Ovary (tissue), 9 donors: ENCODE measurements around the gene LRRC23. TPM values are rescaled to one million over a fixed set of nuclear protein-coding genes. Genes with fewer than 3 reads are reported as not detected.
"Not testable (repeated sequence)": the region's sequence is repeated elsewhere in the genome, so short reads cannot be mapped to it uniquely, and the experiment has no call there.

Source experiments
- DNase-seq, 5 donors: peaks; one replicate each; pipeline ENCODE4 v3.0.0-alpha.2; 2019 to 2020
- H3K27ac ChIP-seq, 2 donors: fragments of 200-600 bp; one replicate each; pipeline versions ENCODE4 v1.5.1 to v1.8.0; 2019 to 2022
- H3K27me3 ChIP-seq: fragments of 200-600 bp; one replicate; pipeline ENCODE4 v1.8.0; 2022
- H3K36me3 ChIP-seq: fragments of 200-600 bp; sonication (generic); one replicate; pipeline ENCODE4 v1.5.1; 2019
- H3K4me1 ChIP-seq: one replicate; pipeline ENCODE4 v1.8.1; 2013; ENCODE audit warnings: mild to moderate bottlenecking, moderate library complexity; ENCODE audit not compliant: insufficient read depth
- H3K4me3 ChIP-seq: fragments of 200-600 bp; sonication (generic); one replicate; pipeline ENCODE4 v1.5.1; 2017
- H3K9me3 ChIP-seq, 2 donors: fragments of 200-600 bp in 1 of 2; sonication (generic) in 1 of 2; one replicate each; pipeline versions ENCODE4 v1.5.1 to v1.8.1; 2013 to 2019; ENCODE audit warnings: mild to moderate bottlenecking in 1 of 2, moderate library complexity in 1 of 2
- EP300 ChIP-seq: sonication (generic); formaldehyde crosslinking; IDR thresholded peaks from one replicate; pipeline ENCODE4 v1.6.1; 2017; ENCODE audit warnings: antibody characterized with exemption
- POLR2A ChIP-seq: fragments of 450-650 bp; IDR thresholded peaks from one replicate; pipeline ENCODE4 v1.6.1; 2017; ENCODE audit warnings: antibody characterized with exemption, mild to moderate bottlenecking, moderate library complexity
- WGBS, 3 donors: extraction: QIAGEN DNeasy Blood & Tissue Kit in 1 of 3; methylation state at CpG; one replicate each; pipeline versions ENCODE4 v1.1.5 to v1.1.7; 2013 to 2017; 5-methylcytosine and 5-hydroxymethylcytosine counted together
- intact Hi-C, 4 donors: fragments of 100-400 bp; cut with DNase I; formaldehyde crosslinking; loops; one replicate each; pipeline versions ENCODE4 v1.11.0 to v1.15.1; 2022 to 2023
- polyA plus RNA-seq, 2 donors: library from polyadenylated mRNA; stranded (reverse); fragments of 200-250 nt in 1 of 2; fragments of 350-450 nt in 1 of 2; fragmentation: Illumina TruSeq in 1 of 2; extraction: RNeasy Lipid Tissue Mini Kit (QIAGEN cat#74804) in 1 of 2; gene quantifications; one replicate each; pipeline ENCODE4 v1.2.3, GENCODE V29; 2013 to 2014
- total RNA-seq, 7 donors: library from RNA; depleted of rRNA in 2 of 7; stranded (reverse); fragments of >200 nt in 2 of 7; fragmentation: NEBNext Ultra II Directional in 3 of 7; extraction: Animal tissue kit (Norgen Biotek cat#: 25700) in 3 of 7; gene quantifications; one replicate each; pipeline versions ENCODE4 v1.1.0 to v1.2.4, GENCODE V29; 2016 to 2023
- TF ChIP-seq, protein P1 (sequence below), 3 donors: fragments of 450-650 bp in 2 of 3; fragments of 200-600 bp in 1 of 3; IDR thresholded peaks; one replicate each; pipeline versions ENCODE4 v1.5.1 to v1.8.0; 2016 to 2022; ENCODE audit warnings: antibody characterized with exemption in 3 of 3, mild to moderate bottlenecking in 1 of 3
- donor health status: DM: no; HTN: no; CAD: no; lungs with moderate emphysema.
- donor health status: DM: no; HTN: no; CAD: no.
- donor health status: Bipolar disorder and iron deficiency.
- donor health status: DM: yes; HTN: yes; CAD: no.
- donor health status: DM: no; HTN: no; CAD: no.
- donor health status: DM: yes; HTN: yes; CAD: no.

The LRRC23 gene
- total and polyA plus RNA-seq, 9 donors, result 11.2 to 67.6 (median 16.5) TPM

DNA sequence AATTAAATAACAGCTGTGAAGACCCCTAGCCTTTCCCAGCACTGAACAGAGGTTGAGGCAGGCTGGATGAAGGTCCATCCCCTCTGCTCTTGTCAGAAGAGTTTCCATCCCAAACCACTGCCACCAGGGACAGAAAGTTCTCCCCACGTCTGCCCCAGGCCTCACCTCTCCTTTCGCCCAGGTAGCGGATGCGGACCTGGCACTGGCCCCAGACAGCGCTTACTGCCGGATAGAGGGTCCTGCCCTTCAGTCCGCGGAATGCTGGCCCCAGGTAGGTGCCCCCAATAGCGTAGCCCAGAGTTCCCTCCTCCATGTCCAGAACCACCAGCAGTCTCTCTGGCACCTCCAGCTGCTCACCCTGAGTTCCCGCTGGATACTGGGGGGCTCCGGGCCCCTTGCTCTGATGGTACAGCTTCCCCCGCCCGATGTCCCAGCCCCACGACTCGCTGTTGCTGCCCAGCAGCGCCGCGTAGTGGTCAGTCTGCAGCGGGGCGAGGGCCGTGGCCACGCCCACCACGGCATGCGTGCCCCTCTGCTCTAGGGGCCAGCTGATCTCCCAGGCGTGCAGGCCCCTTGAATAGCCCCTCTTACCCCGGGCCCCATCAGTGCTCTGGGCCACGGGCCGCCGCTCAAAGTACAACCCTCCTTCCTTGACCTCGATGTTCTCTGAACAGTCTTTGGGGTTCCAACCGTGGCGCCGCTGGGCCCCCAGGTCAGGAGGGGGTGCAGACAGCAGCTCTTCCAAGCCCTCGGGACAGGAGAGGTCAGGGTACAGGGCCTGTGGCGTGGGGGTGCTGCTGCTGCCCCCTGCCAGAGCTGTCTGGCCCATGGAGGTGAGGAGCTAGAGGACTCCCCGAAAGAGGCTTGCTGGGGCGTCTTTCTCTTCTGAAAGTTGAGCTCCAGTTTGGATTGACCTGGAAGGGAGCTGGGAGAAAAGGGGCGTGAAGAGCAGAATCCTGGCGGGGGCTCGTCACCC is 32.3 kb upstream of the LRRC23 start:
- Histone ChIP-seq H3K27me3 (no peaks in the 10 kb centered on the region), H3K27ac (peak overlapping the region; percentile 42 to 77), H3K9me3 (no peaks in the 10 kb centered on the region), H3K4me1 (no peaks in the 10 kb centered on the region), H3K36me3 (no peaks in the 10 kb centered on the region), H3K4me3 (peak overlapping the region; percentile 64)
- DNase-seq, result peak; percentile 81 to 92 (median 89)
- intact Hi-C loops, result loop anchor here in 1 of 4 donors (2.0 to 5.0 kb wide), 2 partner anchors 18 to 55 kb away; partner anchors contain the start of gene ATN1
- 0 to 1% (median 1%) methylated on average over 29 to 40 of the region's 40 CpGs for WGBS, 3 donors
- TF ChIP-seq EP300 (no peak), POLR2A (no peak)
- TF ChIP-seq, protein P1, sequence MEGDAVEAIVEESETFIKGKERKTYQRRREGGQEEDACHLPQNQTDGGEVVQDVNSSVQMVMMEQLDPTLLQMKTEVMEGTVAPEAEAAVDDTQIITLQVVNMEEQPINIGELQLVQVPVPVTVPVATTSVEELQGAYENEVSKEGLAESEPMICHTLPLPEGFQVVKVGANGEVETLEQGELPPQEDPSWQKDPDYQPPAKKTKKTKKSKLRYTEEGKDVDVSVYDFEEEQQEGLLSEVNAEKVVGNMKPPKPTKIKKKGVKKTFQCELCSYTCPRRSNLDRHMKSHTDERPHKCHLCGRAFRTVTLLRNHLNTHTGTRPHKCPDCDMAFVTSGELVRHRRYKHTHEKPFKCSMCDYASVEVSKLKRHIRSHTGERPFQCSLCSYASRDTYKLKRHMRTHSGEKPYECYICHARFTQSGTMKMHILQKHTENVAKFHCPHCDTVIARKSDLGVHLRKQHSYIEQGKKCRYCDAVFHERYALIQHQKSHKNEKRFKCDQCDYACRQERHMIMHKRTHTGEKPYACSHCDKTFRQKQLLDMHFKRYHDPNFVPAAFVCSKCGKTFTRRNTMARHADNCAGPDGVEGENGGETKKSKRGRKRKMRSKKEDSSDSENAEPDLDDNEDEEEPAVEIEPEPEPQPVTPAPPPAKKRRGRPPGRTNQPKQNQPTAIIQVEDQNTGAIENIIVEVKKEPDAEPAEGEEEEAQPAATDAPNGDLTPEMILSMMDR (IDR thresholded peaks at IDR 0.05), result peak; percentile 90 to 97 (median 93)

DNA sequence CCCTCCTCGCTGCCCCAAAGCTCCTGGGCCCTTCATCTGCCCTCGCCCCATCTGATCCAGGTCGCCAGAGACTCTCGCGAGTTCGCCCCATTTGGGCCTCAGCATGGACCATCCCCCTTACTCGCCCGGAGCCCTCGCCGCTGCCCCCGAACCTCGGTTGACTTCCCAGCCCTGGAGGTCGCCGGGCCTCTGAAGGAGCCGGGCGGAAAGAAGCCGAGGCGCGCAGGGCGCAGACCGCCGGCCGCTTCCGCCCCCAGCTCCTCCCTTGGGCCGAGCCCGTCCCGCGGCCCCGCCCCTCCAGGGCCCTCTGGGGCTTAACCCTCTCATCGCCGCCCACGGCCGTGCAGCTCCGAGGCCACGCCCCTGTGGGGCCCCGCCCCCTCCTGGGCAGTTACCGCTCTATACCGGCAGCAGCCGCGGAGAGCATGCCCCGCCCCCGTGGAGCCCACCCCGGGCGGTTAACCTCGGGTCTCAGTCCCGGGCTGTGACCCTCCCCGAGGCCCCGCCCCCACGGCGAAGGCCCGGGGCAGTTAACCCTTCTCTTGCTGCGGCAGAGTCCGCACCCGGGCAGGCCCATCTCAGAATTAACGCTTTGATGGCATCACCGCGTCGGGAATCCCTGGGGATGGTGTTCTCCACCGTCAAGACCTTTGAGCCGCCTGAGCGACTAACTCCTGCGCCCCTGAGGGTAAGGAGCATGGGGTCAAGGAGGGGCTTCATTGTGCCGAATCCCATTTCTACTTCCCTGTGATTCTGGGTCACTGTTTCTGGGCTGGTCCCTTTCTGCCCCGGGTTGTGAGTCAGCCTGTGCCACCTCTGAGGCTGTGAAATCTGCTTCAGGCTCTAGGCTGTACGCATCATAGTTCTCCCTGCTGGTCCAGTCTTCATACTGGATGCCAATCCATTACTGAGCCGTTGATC is 31.3 kb upstream of the LRRC23 start, which contains the start of gene SPSB2:
Gene SPSB2, minus strand, starts transcription at position 210 of the 921 bp plus-strand sequence. CDS start 402 bp downstream, outside the sequence.
- Histone ChIP-seq H3K27me3 (no peaks in the 10 kb centered on the region), H3K9me3 (no peaks in the 10 kb centered on the region), H3K36me3 (no peaks in the 10 kb centered on the region), H3K27ac (peak within 1 kb of the TSS; percentile 42 to 77), H3K4me3 (peak within 1 kb of the TSS; percentile 64), H3K4me1 (no peaks in the 10 kb centered on the region)
- TF ChIP-seq POLR2A (peak; percentile 66), EP300 (no peak)
- TF ChIP-seq, protein P1 (IDR thresholded peaks at IDR 0.05), result peak in 1 of 3 donors; percentile 28
- intact Hi-C loops, result loop anchor here in 1 of 4 donors (2.0 to 5.0 kb wide), 2 partner anchors 17 to 54 kb away; partner anchors contain the start of gene ATN1
- WGBS, 3 donors, result 0 to 1% (median 0%) methylated on average over 55 to 66 of the region's 66 CpGs
- DNase-seq, result peak; percentile 99 to 100 (median 99)

DNA sequence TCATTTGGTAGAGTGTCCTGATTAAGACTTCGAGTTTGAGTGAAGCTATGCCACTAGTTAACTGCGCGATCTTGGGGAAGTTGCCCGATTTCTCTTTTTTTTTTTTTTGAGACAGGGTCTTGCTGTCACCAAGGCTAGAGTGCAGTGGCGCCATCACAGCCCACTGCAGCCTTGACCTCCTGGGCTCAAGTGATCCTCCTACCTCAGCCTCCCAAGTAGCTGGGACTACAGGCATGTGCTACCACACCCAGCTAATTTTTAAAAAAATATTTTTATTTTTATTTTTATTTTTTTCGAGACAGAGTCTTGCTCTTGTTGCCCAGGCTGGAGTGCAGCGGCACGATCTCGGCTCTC is 30.6 kb upstream of the LRRC23 start:
- Histone ChIP-seq H3K4me3 (peak overlapping the region; percentile 64), H3K27ac (peak overlapping the region in 1 of 2 donors; percentile 77)
- H3K27me3 ChIP-seq, DNase-seq, H3K4me1 ChIP-seq, H3K36me3 ChIP-seq, H3K9me3 ChIP-seq: not testable (repeated sequence)
- WGBS, 3 donors, result 29 to 31% (median 30%) methylated on average over 9 of the region's 9 CpGs
- intact Hi-C loops, result loop anchor here in 1 of 4 donors (5.0 kb wide), 1 partner anchor 53 kb away; the partner anchor contains the start of gene ATN1

DNA sequence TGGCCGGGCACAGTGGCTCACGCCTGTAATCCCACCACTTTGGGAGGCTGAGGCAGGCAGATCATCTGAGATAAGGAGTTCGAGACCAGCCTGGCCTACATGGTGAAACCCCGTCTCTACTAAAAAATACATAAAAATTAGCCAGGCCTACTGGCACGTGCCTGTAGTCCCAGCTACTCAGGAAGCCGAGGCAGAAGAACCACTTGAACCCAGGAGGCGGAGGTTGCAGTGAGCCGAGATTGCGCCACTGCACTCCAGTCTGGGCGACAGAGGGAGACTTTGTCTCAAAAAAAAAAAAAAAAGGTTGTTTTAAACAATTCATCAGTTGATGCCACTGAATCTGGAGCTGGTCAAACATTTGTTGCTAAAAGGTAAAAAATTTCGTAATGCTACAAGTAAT is 24.8 kb upstream of the LRRC23 start:
- intact Hi-C loops, H3K27me3 ChIP-seq, H3K27ac ChIP-seq, DNase-seq, H3K4me3 ChIP-seq, H3K36me3 ChIP-seq, H3K4me1 ChIP-seq, H3K9me3 ChIP-seq: not testable (repeated sequence)
- WGBS, 3 donors, result 91 to 92% (median 91%) methylated on average over 11 of the region's 11 CpGs

DNA sequence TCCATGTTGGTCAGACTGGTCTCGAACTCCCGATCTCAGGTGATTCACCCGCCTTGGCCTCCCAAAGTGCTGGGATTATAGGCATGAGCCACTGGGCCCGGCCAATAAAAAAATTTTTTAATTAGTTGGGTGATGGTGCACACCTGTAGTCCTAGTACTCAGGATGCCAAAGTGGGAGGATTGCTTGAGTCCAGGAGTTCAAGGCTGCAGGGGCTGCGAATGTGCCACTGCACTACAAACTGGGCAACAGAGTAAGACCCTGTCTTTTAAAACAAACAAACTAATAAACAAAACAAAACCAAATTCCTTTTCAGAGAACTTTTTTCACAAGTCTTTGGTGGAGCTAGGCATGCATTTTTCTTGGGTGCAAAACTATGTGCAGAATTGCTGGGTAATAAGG is 21.4 kb upstream of the LRRC23 start:
- Histone ChIP-seq H3K4me3 (no peak overlapping the region), H3K9me3 (no peaks in the 10 kb centered on the region), H3K27me3 (no peaks in the 10 kb centered on the region), H3K4me1 (no peaks in the 10 kb centered on the region), H3K27ac (no peak overlapping the region), H3K36me3 (no peaks in the 10 kb centered on the region)
- TF ChIP-seq, protein P1 (IDR thresholded peaks at IDR 0.05), result no peak
- TF ChIP-seq POLR2A (no peak), EP300 (no peak)
- DNase-seq, result no peak
- intact Hi-C loops, result no loop called here
- 88 to 93% (median 92%) methylated on average over 5 of the region's 5 CpGs for WGBS, 3 donors
